Measurements from ENCODE around the gene NEAT1. TPM values are rescaled to one million over a fixed set of nuclear protein-coding genes. Genes with fewer than 3 reads are reported as not detected.
"Not testable (repeated sequence)": the region's sequence is repeated elsewhere in the genome, so short reads cannot be mapped to it uniquely, and the experiment has no call there.

NEAT1 gene
- total and polyA plus RNA-seq, 2 experiments from 2014 or later, result 50.7 to 74.3 TPM

- Histone ChIP-seq H3K27me3 (replicated peaks; ENCODE audit: insufficient read depth) (no peaks in the 10 kb centered on the region), H3K79me2 (ENCODE audit: insufficient read depth) (peaks cover 72% of the 10 kb centered on the region), H2AFZ (no peak overlapping the region), H3K36me3 (ENCODE audit: low read depth) (peaks cover 26% of the 10 kb centered on the region), H3K9me2 (ENCODE audit: insufficient read depth) (no peaks in the 10 kb centered on the region), H3K4me1 (ENCODE audit: insufficient read depth) (peaks cover 8% of the 10 kb centered on the region; the same call in 1 of the 2 replicates), H3K4me3 (no peak overlapping the region), H3K27ac (no peak overlapping the region), H4K20me1 (ENCODE audit: insufficient read depth) (no peaks in the 10 kb centered on the region), H3K9ac (no peak overlapping the region), H3F3A (ENCODE audit: insufficient read depth) (peaks cover 26% of the 10 kb centered on the region), H3K9me3 (ENCODE audit: low read depth) (no peaks in the 10 kb centered on the region), H3K4me2 (ENCODE audit: unreplicated experiment) (no peak overlapping the region)
- TF ChIP-seq EZH2 (IDR thresholded peaks at IDR 0.05; ENCODE audit: insufficient read depth, poor library complexity, severe bottlenecking) (no peak), EZH2phosphoT487 (IDR thresholded peaks at IDR 0.05; ENCODE audit: insufficient read depth, low read depth) (no peak)
- in situ Hi-C loops (cut with MboI), result no loop called here
- DNase-seq, result no peak
- WGBS, 2 experiments (ENCODE audit: low coverage in 1 of 2, low lambda C conversion rate in 2 of 2, missing lambda C conversion rate in 2 of 2), result 88 to 90% methylated on average over 19 to 28 of the region's 29 CpGs
These were observed 11.5 kb upstream of the NEAT1 start for GRCh38 chr11:65410936-65411680.

DNA sequence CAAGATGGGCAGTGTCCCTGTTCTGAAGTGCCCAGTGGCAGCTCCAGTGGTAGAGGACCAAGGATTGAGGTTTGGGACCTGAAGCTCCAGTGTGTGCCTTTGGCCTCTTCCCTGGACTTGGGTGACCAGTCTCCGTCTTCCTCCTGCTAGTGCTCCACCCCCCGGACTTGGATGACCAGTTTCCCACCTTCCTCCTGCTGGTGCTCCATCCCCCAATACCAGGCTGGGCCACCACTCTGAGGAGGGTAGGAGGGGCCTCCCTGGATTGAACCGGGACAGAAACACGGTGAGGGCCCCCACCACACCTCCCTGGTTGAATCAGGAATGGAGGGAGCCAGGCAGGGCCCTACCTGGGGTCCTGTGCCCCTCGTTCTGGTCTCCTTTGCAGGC, 10.9 kb upstream of the NEAT1 start:
- peaks cover 10% of the 10 kb centered on the region for H3K4me1 ChIP-seq (ENCODE audit: insufficient read depth)
- no peaks in the 10 kb centered on the region for H3K9me2 ChIP-seq (ENCODE audit: insufficient read depth)
- no peak overlapping the region for H2AFZ ChIP-seq
- TF ChIP-seq EZH2 (IDR thresholded peaks at IDR 0.05; ENCODE audit: insufficient read depth, poor library complexity, severe bottlenecking) (no peak), EZH2phosphoT487 (IDR thresholded peaks at IDR 0.05; ENCODE audit: insufficient read depth, low read depth) (no peak)
- no peak overlapping the region for H3K27ac ChIP-seq
- in situ Hi-C loops (cut with MboI), result no loop called here
- no peak overlapping the region for H3K4me2 ChIP-seq (ENCODE audit: unreplicated experiment)
- peaks cover 26% of the 10 kb centered on the region for H3K36me3 ChIP-seq (ENCODE audit: low read depth)
- no peak overlapping the region for H3K9ac ChIP-seq
- no peaks in the 10 kb centered on the region for H4K20me1 ChIP-seq (ENCODE audit: insufficient read depth)
- DNase-seq, result no peak
- H3K27me3 ChIP-seq (replicated peaks; ENCODE audit: insufficient read depth), result no peaks in the 10 kb centered on the region
- no peak overlapping the region for H3K4me3 ChIP-seq
- peaks cover 73% of the 10 kb centered on the region for H3K79me2 ChIP-seq (ENCODE audit: insufficient read depth)
- 78 to 86% methylated on average over 5 of the region's 5 CpGs for WGBS, 2 experiments (ENCODE audit: low coverage in 1 of 2, low lambda C conversion rate in 2 of 2, missing lambda C conversion rate in 2 of 2)
- H3K9me3 ChIP-seq (ENCODE audit: low read depth), result no peaks in the 10 kb centered on the region
- peaks cover 28% of the 10 kb centered on the region for H3F3A ChIP-seq (ENCODE audit: insufficient read depth)

- H3K27ac ChIP-seq, result no peak overlapping the region
- H3K9me2 ChIP-seq (ENCODE audit: insufficient read depth), result no peaks in the 10 kb centered on the region
- peaks cover 32% of the 10 kb centered on the region for H3F3A ChIP-seq (ENCODE audit: insufficient read depth)
- in situ Hi-C loops (cut with MboI), result no loop called here
- no peaks in the 10 kb centered on the region for H3K27me3 ChIP-seq (replicated peaks; ENCODE audit: insufficient read depth)
- H3K79me2 ChIP-seq (ENCODE audit: insufficient read depth), result peaks cover 77% of the 10 kb centered on the region
- H2AFZ ChIP-seq, result no peak overlapping the region
- H3K4me1 ChIP-seq (ENCODE audit: insufficient read depth), result peaks cover 18% of the 10 kb centered on the region
- 86 to 88% methylated on average over 24 of the region's 24 CpGs for WGBS, 2 experiments (ENCODE audit: low coverage in 1 of 2, low lambda C conversion rate in 2 of 2, missing lambda C conversion rate in 2 of 2)
- H3K9me3 ChIP-seq (ENCODE audit: low read depth), result no peaks in the 10 kb centered on the region
- H3K9ac ChIP-seq, result no peak overlapping the region
- no peak for TF ChIP-seq EZH2phosphoT487 (IDR thresholded peaks at IDR 0.05; ENCODE audit: insufficient read depth, low read depth)
- no peak for TF ChIP-seq EZH2 (IDR thresholded peaks at IDR 0.05; ENCODE audit: insufficient read depth, poor library complexity, severe bottlenecking)
- DNase-seq, result no peak
- no peak overlapping the region for H3K4me2 ChIP-seq (ENCODE audit: unreplicated experiment)
- H4K20me1 ChIP-seq (ENCODE audit: insufficient read depth), result no peaks in the 10 kb centered on the region
- H3K36me3 ChIP-seq (ENCODE audit: low read depth), result peaks cover 22% of the 10 kb centered on the region
- H3K4me3 ChIP-seq, result no peak overlapping the region
These were observed 10.1 kb upstream of the NEAT1 start for GRCh38 chr11:65412271-65413076.

DNA sequence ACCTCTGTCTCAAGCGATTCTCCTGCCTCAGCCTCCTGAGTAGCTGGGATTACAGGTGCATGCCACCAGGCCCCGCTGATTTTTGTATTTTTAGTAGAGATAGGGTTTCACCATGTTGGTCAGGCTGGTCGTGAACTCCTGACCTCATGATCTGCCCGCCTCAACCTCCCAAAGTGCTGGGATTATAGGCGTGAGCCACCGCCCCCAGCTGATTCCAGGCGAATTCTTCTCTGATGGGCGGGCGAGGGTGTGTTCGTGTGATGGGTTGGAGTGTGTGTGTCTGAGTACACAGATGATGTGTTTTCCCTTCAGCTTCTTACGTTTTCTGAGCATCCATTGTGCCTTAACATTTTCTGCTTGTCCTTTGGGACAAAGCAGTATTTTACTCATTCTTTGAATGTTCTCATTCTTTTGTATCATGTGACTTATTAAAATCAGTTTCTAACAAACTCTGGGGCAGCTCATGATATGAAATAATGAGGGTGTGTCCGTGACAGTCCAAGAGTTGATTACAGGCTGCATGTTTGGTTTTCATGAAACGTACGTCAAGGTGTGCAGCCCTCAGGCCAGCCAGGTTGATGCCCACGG, 9.4 kb upstream of the NEAT1 start:
- H2AFZ ChIP-seq; H3K27me3 ChIP-seq (replicated peaks; ENCODE audit: insufficient read depth); DNase-seq; H3K9ac ChIP-seq; H3K27ac ChIP-seq; H4K20me1 ChIP-seq (ENCODE audit: insufficient read depth); H3K4me2 ChIP-seq (ENCODE audit: unreplicated experiment); H3K4me3 ChIP-seq; H3K9me3 ChIP-seq (ENCODE audit: low read depth); in situ Hi-C loops (cut with MboI); H3K9me2 ChIP-seq (ENCODE audit: insufficient read depth): not testable (repeated sequence)
- WGBS, 2 experiments (ENCODE audit: low coverage in 1 of 2, low lambda C conversion rate in 2 of 2, missing lambda C conversion rate in 2 of 2), result 86 to 89% methylated on average over 15 of the region's 15 CpGs
- H3K36me3 ChIP-seq (ENCODE audit: low read depth), result peaks cover 17% of the 10 kb centered on the region
- peaks cover 22% of the 10 kb centered on the region for H3K4me1 ChIP-seq (ENCODE audit: insufficient read depth)
- peaks cover 77% of the 10 kb centered on the region for H3K79me2 ChIP-seq (ENCODE audit: insufficient read depth)
- peaks cover 32% of the 10 kb centered on the region for H3F3A ChIP-seq (ENCODE audit: insufficient read depth)
